HepG2 (cell line): ENCODE results near the gene SLC39A2. TPM values are rescaled to one million over a fixed set of nuclear protein-coding genes. Genes with fewer than 3 reads are reported as not detected.
A peak's percentile ranks its signal among the peaks of the same experiment; 100 is the strongest.

Experiments used
- AGO1 ChIP-seq: fragments of 200-400 bp; formaldehyde crosslinking; IDR thresholded peaks from 2 replicates; pipeline ENCODE4 v1.6.1; 2017; ENCODE audit warnings: mild to moderate bottlenecking, low read depth, low read length, moderate library complexity; ENCODE audit not compliant: poor library complexity, severe bottlenecking
- FOSL2 ChIP-seq: sonication (generic); formaldehyde crosslinking; IDR thresholded peaks from 2 replicates; pipeline ENCODE4 v1.4.0; 2020; ENCODE audit warnings: missing genetic modification reagents
- FOXO1 ChIP-seq: sonication (generic); formaldehyde crosslinking; IDR thresholded peaks from 2 replicates; pipeline ENCODE4 v1.4.0; 2020; ENCODE audit warnings: missing genetic modification reagents
- HDAC6 ChIP-seq: fragments of 200-600 bp; sonication (generic); IDR thresholded peaks from 2 replicates; pipeline ENCODE4 v1.7.0; 2017; ENCODE audit warnings: mild to moderate bottlenecking, antibody characterized with exemption, low read length, low read depth
- LCORL ChIP-seq, 2 experiments: fragments of 450-650 bp in 1 of 2; sonication (generic) in 1 of 2; formaldehyde crosslinking in 1 of 2; IDR thresholded peaks; 2 replicates each; pipeline versions ENCODE4 v1.5.0 to v1.6.1; 2017 to 2020; ENCODE audit warnings: antibody characterized with exemption in 1 of 2, missing genetic modification reagents in 1 of 2
- MATR3 ChIP-seq: sonication (generic); formaldehyde crosslinking; IDR thresholded peaks from 2 replicates; pipeline ENCODE4 v1.4.0; 2020; ENCODE audit warnings: missing genetic modification reagents
- PRPF4 ChIP-seq: fragments of 200-400 bp; formaldehyde crosslinking; IDR thresholded peaks from 2 replicates; pipeline ENCODE4 v1.6.1; 2016; ENCODE audit warnings: low read length, low read depth; ENCODE audit not compliant: poor library complexity, severe bottlenecking
- SP5 ChIP-seq: IDR thresholded peaks from 2 replicates; pipeline ENCODE4 v1.6.1; 2016; ENCODE audit warnings: low read depth, borderline replicate concordance
- TARDBP ChIP-seq: sonication (generic); formaldehyde crosslinking; IDR thresholded peaks from 2 replicates; pipeline ENCODE4 v1.8.0; 2022; ENCODE audit warnings: mild to moderate bottlenecking, missing genetic modification reagents
- TCF7 ChIP-seq: sonication (generic); IDR thresholded peaks from 2 replicates; pipeline ENCODE4 v1.6.1; 2016; ENCODE audit warnings: antibody characterized with exemption, low read depth
- TRIM24 ChIP-seq: sonication (generic); formaldehyde crosslinking; IDR thresholded peaks from 2 replicates; pipeline ENCODE4 v1.8.0; 2022; ENCODE audit warnings: mild to moderate bottlenecking, missing genetic modification reagents
- WIZ ChIP-seq: sonication (generic); formaldehyde crosslinking; IDR thresholded peaks from 2 replicates; pipeline ENCODE4 v1.5.1; 2020; ENCODE audit warnings: mild to moderate bottlenecking, missing genetic modification reagents
- ZFAT ChIP-seq: sonication (generic); formaldehyde crosslinking; conservative IDR thresholded peaks from 2 replicates; pipeline ENCODE4 v1.8.1; 2023; ENCODE audit warnings: missing genetic modification reagents, inconsistent platforms
- ZFYVE20 ChIP-seq: sonication (generic); formaldehyde crosslinking; IDR thresholded peaks from 2 replicates; pipeline ENCODE4 v1.8.0; 2023; ENCODE audit warnings: low read depth, mild to moderate bottlenecking, moderate library complexity, missing genetic modification reagents, borderline replicate concordance
- ZMYM2 ChIP-seq: sonication (generic); formaldehyde crosslinking; IDR thresholded peaks from 2 replicates; pipeline ENCODE4 v1.8.0; 2022; ENCODE audit warnings: mild to moderate bottlenecking, missing genetic modification reagents
- ZNF30 ChIP-seq: sonication (generic); formaldehyde crosslinking; IDR thresholded peaks from 2 replicates; pipeline ENCODE4 v1.5.0; 2020; ENCODE audit warnings: mild to moderate bottlenecking, missing genetic modification reagents
- ZNF543 ChIP-seq: sonication (generic); formaldehyde crosslinking; IDR thresholded peaks from 2 replicates; pipeline ENCODE4 v1.4.0; 2020; ENCODE audit warnings: mild to moderate bottlenecking, missing genetic modification reagents
- ZNF83 ChIP-seq: sonication (generic); formaldehyde crosslinking; IDR thresholded peaks from 2 replicates; pipeline ENCODE4 v1.4.0; 2020; ENCODE audit warnings: missing genetic modification reagents, mild to moderate bottlenecking, borderline replicate concordance
- polyA plus RNA-seq, 8 experiments: library from polyadenylated mRNA; depleted of rRNA in 3 of 8; stranded (reverse) in 7 of 8; unstranded in 1 of 8; fragments of >200 nt; fragmentation: Illumina TruSeq in 4 of 8; extraction: Trizol in 4 of 8; gene quantifications; 2 replicates each; pipeline versions ENCODE4 v1.2.1 to v1.2.3, GENCODE V29; 2011 to 2016; ENCODE audit warnings: low read depth in 4 of 8, missing spikeins in 1 of 8, mixed read lengths in 1 of 8; ENCODE audit not compliant: insufficient read depth in 1 of 8
- total RNA-seq, 5 experiments: library from RNA; depleted of rRNA; stranded (reverse); fragments of >200 nt; fragmentation: Illumina TruSeq; extraction: Trizol; gene quantifications; 2 replicates each; pipeline ENCODE4 v1.2.3, GENCODE V29; 2016; ENCODE audit warnings: low read depth in 1 of 5
- TF ChIP-seq, protein P1 (sequence below): sonication (generic); formaldehyde crosslinking; IDR thresholded peaks from 2 replicates; pipeline ENCODE4 v1.8.0; 2022; ENCODE audit warnings: mild to moderate bottlenecking, missing genetic modification reagents; ENCODE audit not compliant: insufficient replicate concordance
- TF ChIP-seq, protein P2 (sequence below): sonication (generic); formaldehyde crosslinking; IDR thresholded peaks from 2 replicates; pipeline ENCODE4 v1.4.0; 2020; ENCODE audit warnings: missing genetic modification reagents, borderline replicate concordance
- TF ChIP-seq, protein P3 (sequence below): sonication (generic); formaldehyde crosslinking; IDR thresholded peaks from 2 replicates; pipeline ENCODE4; 2020; ENCODE audit warnings: missing genetic modification reagents, mild to moderate bottlenecking, borderline replicate concordance

The SLC39A2 gene
- total and polyA plus RNA-seq, 2 of the 13 experiments (the other 11 are each of a cell fraction or from before 2014, with no cell fraction given) = 0.08 to 0.11 TPM

DNA sequence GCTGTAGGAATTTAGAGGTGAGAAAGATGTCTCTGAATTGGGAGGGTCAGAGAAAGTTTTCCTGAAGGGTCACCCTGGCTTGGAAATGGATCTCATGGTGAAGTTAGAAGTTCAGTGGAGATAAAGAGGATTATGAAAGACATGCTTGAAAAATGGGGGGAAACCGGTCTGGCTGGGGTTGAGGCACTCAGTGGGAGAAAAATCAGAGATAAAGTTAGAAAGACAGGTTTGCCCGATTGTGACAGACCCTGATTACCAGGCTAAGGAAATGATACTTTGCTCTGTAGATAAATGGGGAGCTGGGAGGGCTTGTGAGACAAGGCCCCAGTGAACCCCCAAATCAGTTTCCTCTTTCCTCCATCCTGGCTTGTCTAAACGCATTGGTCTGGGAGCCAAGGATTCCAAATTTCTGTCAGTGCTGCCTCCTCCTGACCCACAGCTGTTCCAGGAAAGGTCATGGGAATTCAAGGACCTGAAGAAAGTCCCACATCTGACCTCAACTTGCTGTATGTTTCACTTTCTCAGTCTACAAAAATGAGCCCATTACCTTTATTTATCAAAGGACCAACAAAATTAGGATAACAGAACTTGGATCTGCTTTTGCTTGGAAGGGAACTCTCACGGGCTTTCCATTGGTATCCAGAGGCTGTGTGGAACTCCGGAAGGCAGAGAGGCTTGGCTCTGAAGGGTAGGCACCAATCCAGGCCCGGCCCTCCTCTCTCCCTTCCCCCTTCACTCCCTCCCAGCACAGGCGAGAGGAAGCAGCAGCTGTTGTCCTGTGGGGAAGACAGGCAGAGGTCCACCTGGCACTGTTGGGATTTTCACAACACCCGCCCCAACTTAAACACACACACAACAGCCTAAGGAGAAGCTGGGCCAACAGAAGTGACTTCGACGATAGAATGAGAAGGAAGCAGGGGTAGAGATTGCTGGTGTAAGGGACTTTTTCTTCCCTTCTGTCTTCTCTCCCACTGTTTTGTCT lies 39.6 kb downstream of the SLC39A2 start (continued):
- TF ChIP-seq ZNF543 (CRISPR knock-in tag) = 0 out of 2 replicates have a peak, but pooled peaks have one; percentile 16
- TF ChIP-seq LCORL (IDR thresholded peaks at IDR 0.05) = no peak
- TF ChIP-seq LCORL (CRISPR knock-in tag; IDR thresholded peaks at IDR 0.05) = peak; percentile 28; the same call in 1 of the 2 replicates
- TF ChIP-seq, protein P1, sequence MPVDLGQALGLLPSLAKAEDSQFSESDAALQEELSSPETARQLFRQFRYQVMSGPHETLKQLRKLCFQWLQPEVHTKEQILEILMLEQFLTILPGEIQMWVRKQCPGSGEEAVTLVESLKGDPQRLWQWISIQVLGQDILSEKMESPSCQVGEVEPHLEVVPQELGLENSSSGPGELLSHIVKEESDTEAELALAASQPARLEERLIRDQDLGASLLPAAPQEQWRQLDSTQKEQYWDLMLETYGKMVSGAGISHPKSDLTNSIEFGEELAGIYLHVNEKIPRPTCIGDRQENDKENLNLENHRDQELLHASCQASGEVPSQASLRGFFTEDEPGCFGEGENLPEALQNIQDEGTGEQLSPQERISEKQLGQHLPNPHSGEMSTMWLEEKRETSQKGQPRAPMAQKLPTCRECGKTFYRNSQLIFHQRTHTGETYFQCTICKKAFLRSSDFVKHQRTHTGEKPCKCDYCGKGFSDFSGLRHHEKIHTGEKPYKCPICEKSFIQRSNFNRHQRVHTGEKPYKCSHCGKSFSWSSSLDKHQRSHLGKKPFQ (CRISPR knock-in tag) = no peak
- TF ChIP-seq TCF7 = no peak
- TF ChIP-seq ZFYVE20 (CRISPR knock-in tag) = no peak
- TF ChIP-seq TARDBP (CRISPR knock-in tag) = 0 out of 2 replicates have a peak, but pooled peaks have one; percentile 50
- TF ChIP-seq PRPF4 = peak; percentile 76
- TF ChIP-seq ZFAT = no peak
- TF ChIP-seq, protein P2, sequence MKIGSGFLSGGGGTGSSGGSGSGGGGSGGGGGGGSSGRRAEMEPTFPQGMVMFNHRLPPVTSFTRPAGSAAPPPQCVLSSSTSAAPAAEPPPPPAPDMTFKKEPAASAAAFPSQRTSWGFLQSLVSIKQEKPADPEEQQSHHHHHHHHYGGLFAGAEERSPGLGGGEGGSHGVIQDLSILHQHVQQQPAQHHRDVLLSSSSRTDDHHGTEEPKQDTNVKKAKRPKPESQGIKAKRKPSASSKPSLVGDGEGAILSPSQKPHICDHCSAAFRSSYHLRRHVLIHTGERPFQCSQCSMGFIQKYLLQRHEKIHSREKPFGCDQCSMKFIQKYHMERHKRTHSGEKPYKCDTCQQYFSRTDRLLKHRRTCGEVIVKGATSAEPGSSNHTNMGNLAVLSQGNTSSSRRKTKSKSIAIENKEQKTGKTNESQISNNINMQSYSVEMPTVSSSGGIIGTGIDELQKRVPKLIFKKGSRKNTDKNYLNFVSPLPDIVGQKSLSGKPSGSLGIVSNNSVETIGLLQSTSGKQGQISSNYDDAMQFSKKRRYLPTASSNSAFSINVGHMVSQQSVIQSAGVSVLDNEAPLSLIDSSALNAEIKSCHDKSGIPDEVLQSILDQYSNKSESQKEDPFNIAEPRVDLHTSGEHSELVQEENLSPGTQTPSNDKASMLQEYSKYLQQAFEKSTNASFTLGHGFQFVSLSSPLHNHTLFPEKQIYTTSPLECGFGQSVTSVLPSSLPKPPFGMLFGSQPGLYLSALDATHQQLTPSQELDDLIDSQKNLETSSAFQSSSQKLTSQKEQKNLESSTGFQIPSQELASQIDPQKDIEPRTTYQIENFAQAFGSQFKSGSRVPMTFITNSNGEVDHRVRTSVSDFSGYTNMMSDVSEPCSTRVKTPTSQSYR = peak; percentile 89
- no peak for TF ChIP-seq FOXO1 (CRISPR knock-in tag)
- TF ChIP-seq, protein P3, sequence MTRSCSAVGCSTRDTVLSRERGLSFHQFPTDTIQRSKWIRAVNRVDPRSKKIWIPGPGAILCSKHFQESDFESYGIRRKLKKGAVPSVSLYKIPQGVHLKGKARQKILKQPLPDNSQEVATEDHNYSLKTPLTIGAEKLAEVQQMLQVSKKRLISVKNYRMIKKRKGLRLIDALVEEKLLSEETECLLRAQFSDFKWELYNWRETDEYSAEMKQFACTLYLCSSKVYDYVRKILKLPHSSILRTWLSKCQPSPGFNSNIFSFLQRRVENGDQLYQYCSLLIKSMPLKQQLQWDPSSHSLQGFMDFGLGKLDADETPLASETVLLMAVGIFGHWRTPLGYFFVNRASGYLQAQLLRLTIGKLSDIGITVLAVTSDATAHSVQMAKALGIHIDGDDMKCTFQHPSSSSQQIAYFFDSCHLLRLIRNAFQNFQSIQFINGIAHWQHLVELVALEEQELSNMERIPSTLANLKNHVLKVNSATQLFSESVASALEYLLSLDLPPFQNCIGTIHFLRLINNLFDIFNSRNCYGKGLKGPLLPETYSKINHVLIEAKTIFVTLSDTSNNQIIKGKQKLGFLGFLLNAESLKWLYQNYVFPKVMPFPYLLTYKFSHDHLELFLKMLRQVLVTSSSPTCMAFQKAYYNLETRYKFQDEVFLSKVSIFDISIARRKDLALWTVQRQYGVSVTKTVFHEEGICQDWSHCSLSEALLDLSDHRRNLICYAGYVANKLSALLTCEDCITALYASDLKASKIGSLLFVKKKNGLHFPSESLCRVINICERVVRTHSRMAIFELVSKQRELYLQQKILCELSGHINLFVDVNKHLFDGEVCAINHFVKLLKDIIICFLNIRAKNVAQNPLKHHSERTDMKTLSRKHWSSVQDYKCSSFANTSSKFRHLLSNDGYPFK (CRISPR knock-in tag) = peak; percentile 57; the same call in 1 of the 2 replicates
- no peak for TF ChIP-seq ZMYM2 (CRISPR knock-in tag)
- no peak for TF ChIP-seq TRIM24 (CRISPR knock-in tag)
- TF ChIP-seq FOSL2 (CRISPR knock-in tag) = 0 out of 2 replicates have a peak, but pooled peaks have one; percentile 13
- no peak for TF ChIP-seq SP5 (CRISPR knock-in tag)
- TF ChIP-seq ZNF83 (CRISPR knock-in tag) = no peak
- TF ChIP-seq ZNF30 (CRISPR knock-in tag) = no peak
- TF ChIP-seq HDAC6 = no peak
- TF ChIP-seq MATR3 (CRISPR knock-in tag) = no peak
- no peak for TF ChIP-seq AGO1
- no peak for TF ChIP-seq WIZ
